ENCODE results near the gene LUZP1.

The LUZP1 gene

DNA sequence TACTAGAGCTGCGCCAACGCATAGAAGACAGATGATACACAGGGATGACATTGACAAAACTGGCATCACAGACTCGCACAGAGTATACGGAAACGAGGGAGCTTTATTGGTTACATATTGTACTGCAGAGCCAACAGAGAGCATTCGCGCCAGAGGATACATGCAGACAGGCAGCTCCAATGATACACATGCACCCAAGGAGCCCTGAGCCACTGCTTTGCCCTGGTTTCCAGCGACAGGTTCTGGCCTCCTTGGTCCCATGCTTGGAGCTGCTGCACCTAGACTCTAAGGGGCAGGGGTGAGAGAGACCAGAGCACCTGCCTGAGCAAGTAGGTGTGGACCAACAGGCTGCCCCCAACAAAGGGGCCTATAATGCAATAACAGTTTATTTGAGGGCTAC, 83.8 kb downstream of the LUZP1 start:
- DNase-seq (ENCODE audit: low spot score): no peak

DNA sequence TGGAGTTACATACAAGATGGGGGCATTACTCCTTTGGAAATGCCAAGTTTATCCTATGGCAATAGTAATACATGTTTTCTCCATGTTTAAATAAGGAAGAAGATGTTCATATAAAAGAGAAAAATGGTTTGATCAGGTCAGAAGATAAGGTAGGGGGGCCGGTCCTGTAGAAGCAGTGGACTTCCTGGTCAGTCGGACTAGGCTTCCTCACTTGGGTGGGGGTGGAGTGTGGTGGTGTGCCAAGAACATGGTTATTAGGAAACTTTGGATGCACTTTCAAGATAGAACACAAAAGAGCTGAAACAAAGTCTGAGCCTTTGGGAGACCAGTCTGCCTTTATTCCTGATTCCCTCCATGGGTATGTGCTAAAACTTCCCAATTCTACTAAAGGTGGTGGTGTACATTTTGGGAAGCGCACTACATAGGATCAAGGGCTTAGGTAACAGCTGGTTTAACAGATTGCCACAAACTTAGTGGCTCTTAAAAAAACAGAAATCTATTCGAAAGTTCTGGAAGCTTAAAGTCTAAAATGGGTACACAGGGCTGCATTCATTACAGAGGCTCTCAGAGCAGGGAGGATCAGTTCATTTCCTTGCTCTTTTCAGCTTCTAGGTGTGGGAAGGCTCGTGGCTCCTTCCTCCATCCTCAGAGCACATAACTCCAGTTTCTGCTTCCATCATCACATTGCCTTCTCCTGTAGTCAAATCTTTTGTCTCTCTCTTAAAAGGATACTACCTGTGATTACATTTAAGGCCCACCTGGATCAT, 84.8 kb downstream of the LUZP1 start:
- no peak for DNase-seq (ENCODE audit: low spot score)

DNA sequence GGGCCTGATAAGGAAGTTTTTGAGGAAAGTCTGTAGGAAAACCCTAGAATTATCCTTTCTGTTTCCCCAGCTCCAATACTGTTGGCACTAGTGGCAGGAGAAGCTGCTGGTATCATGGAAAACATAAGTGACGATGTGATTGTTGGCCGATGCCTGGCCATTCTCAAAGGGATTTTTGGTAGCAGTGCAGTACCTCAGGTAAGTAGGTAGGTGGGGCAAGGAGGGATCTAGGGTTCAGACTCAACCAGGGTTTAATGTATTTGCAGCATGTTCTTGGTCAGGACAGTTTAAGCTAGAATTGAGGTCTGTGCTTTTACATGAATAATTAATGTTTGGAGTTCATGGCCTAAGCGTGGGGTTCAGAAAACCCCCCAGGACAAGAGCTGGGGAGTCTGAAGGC, 87.3 kb downstream of the LUZP1 start:
- DNase-seq (ENCODE audit: low spot score): no peak

DNA sequence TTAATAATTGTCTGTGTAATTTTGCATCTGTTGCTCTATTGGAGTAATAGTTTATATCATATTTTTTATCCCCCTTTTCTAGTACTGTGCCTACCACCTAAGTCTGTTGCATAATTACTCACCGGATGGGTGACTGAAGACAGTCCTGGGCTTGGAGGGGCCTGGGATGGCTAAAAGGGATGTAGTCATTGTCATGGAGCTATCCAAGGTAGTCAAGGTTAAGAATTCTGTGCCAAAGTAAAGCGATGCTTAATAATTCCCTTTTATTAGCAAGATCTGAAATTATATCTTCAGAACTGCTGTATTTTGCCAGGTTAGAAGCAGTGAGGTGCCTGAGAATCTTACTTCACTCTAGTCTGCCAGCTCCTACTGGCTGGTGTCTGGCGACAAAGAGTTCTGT, 87.8 kb downstream of the LUZP1 start:
- no peak for DNase-seq (ENCODE audit: low spot score)

DNA sequence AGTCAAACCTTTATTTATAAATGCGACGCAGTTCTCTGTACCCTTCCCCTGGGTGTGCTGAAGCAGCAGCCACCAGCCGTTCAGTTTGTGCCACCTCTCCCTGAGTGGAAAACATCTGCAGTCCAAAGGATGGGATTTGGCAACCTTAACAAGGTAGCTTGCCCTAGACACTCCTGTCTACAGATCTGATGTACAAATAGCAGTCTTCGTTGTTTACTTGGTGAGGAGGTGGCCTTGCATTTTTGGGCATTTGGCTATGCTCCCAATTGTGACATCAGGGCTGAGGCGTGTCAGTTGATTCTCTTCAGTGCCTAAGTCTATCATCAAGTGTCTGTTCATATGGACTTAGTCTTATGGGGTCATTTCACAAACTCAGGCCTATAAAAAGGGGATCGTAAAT, 89.6 kb downstream of the LUZP1 start:
- DNase-seq (ENCODE audit: low spot score): no peak

DNA sequence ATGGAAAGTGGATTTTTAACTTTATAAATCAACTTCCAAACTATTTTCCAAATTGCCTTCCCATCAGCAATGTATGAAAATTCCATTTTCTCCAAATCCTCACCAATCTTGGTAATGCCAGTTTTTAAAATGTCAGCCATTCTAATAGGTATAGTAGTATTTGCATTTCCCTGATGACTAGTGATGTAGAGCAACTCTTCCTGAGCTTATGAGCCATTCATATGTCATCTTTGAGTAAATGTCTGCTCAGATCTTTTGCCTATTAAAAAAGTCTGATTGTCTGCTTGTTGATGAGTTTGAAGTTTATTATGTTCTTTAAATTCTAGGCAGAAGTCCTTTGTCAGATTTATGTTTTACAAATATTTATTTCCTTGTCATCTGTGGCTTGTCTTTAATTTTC, 94.6 kb downstream of the LUZP1 start:
- no peak for DNase-seq (ENCODE audit: low spot score)

DNA sequence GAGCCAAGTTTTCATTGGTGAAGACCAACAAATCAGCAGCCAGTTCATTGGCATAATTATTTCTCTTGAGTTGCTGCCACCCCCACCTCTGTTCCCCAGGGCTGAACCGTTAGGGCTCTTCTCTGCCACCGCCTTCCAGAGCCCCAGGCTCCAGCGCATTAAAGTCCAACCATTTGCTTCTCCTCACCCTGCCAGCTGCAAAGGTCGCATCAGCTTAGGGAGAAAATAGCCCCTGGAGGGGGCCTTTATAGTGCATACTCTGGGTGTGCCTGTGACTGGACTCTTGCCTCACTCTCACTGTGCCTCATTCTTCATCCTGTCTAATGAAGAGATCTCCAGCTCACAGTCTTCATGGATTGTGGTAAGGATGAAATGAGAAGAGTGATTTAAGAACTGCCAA, 99.0 kb downstream of the LUZP1 start:
- no peak for DNase-seq (ENCODE audit: low spot score)

DNA sequence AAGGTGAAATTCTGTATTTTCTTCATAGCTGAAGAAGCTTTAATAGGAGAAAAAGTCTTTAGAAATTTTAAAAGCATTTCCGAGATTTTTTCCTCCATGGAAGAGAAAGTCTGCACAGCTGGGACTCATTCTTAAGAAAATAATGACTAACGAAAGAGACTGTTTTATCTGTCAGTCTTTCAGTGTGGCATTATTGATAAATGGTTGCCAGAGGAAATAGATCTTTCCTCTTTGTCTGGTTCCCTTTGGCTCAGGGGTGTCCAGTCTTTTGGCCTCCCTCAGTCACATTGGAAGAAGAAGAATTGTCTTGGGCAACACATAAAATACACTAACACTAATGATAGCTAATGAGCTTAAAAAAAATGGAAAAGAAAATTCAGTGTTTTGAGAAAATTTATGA, 99.5 kb downstream of the LUZP1 start:
- no peak for DNase-seq (ENCODE audit: low spot score)

DNA sequence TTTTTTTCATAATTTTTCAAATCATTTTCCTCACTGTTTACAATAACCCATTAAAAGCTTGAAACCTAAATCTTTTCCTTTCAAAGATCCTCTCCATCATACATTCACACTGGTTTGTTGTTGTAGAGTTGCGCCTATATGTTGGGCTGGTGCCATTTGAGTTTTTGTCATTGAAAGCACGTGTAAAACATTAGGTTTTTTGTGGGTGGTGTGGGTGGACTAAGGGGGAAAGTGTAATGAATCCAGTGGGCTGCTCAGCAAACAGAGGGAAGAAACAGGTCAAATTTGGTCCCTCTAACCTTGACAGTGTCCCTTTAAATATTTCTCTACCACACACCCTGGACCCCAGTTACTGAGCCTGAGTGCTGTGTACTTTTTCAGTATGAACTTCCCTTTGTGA, 102.6 kb downstream of the LUZP1 start:
- DNase-seq (ENCODE audit: low spot score): no peak

DNA sequence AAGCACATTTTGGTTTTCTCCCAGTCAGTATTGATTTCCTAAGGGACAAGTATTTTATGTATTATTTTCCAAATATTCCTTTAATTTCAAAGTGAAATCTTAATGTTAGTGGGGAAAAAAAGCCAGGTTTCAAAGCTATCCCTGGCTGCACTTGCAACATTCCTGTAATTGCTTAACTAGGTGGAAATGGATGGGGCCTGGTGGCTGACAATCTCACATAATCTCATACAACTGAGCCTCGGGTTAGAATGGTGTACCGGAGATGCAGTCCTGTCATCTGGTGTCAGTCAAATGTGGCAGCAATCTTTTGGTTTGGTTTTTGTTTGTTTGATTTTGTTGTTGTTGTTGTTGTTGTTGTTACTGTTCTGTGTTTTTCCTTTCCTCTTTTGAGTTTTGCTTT, 103.3 kb downstream of the LUZP1 start:
- DNase-seq (ENCODE audit: low spot score): no peak

- DNase-seq (ENCODE audit: low spot score): no peak
Observed at GRCh38 chr1:23062271-23062670, 106.4 kb downstream of the LUZP1 start.

DNA sequence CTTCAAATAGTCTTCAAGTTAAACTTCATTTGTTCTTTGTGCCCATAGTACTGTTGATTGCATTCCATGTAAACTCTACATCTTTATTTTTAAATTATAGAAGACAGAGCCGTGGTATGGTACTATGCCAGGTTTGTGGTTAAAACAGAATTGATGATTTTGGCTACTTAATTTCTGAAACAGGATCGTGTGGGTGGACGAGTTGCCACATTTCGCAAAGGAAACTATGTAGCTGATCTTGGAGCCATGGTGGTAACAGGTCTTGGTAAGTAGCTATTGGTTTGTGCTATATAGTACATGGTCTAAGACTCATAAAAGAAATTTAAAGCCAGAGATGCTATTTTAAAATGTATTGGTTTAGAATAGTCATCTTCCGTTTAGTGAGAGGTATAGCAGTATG, 111.4 kb downstream of the LUZP1 start:
- DNase-seq (ENCODE audit: low spot score): no peak

DNA sequence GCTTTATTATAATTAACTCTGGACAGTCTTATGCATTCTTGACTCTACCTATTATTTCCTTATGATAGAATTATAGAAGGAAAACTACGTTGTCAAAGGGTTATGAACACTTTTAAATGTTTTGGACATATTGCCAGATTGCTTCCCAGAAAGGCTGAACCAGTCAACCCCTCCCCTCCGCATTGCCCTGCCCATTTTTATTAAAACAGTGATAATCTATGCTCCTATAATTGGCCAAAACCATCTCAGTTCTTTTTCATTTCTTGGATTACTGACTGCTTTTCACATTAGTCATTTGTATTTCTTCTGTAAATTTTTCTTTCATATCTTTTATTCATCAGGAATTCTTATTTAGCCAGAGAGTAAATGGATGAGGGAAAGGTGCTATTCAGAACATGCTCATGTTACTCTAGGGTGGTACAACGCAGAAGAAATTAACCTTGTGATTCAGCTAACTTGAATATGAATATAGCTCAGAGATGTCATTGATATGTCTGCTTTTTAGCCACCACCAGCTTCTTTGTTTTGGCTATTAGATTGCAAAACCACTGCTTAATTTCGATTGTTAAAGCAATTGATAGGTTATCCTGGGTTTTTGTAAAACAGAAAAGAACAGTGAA, 117.3 kb downstream of the LUZP1 start:
- DNase-seq (ENCODE audit: low spot score): no peak

- DNase-seq (ENCODE audit: low spot score): no peak
Observed at GRCh38 chr1:23050201-23050600, 118.5 kb downstream of the LUZP1 start.

DNA sequence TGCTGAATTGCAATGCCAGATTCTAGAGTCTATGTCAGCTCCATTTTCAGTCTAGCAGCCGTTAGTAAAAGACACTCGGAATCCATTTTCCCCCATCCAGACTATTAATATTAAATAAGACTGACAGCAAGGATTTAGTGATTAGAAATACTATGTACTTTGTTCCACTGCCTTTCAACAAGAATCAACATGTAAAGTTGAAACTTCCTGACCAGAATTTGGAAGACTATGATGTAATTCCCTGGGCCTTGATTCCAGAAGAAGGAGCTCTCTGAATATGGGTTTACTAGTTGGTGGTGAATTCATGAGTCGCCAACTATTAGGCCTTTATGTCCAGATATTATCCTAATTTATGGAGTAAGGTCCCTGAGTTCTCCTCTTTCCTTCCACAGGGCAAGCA, 124.6 kb downstream of the LUZP1 start:
- no peak for DNase-seq (ENCODE audit: low spot score)

DNA sequence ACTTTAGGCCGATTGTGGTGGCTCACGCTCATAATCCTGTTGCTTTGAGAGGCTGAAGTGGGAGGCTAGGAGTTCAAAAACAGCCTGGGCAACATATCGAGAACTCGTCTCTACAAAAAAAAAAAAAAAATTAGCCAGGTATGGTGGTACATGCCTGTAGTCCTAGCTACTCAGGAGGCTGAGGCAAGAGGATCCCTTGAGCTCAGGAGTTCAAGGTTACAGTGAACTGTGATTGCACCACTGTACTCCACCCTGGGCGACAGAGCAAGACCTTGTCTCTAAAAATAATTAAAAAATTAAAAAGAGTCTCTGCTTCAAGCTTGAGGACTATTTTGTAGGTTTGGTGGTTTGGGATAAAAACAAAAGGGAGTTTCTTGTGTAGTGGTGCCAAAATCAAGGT, 128.1 kb downstream of the LUZP1 start:
- DNase-seq (ENCODE audit: low spot score): no peak

DNA sequence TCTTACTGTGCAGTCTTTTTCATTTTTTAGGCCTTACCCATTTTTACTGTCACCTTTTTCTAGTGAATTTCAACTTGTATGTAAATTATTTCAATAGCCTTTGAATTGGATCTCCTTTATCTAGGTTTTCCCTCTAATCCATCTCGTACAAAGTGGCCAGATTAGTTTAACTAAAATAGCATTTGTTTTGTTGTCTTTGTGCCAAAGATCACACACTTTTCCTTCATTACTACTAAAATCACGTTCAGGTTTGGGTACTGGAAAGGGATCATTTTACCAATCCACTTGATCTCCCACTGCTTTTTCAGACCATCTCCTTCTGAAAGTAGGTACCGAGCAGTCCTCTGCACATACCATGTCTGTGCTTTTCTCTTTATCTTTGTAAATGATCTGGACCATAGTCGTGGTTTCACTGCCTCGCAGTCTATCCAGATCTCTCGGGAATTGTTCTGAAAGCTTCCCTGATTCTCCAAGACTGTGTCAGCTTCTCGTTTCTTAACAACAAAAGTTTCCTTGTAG, 129.3 kb downstream of the LUZP1 start:
- DNase-seq (ENCODE audit: low spot score): no peak

DNA sequence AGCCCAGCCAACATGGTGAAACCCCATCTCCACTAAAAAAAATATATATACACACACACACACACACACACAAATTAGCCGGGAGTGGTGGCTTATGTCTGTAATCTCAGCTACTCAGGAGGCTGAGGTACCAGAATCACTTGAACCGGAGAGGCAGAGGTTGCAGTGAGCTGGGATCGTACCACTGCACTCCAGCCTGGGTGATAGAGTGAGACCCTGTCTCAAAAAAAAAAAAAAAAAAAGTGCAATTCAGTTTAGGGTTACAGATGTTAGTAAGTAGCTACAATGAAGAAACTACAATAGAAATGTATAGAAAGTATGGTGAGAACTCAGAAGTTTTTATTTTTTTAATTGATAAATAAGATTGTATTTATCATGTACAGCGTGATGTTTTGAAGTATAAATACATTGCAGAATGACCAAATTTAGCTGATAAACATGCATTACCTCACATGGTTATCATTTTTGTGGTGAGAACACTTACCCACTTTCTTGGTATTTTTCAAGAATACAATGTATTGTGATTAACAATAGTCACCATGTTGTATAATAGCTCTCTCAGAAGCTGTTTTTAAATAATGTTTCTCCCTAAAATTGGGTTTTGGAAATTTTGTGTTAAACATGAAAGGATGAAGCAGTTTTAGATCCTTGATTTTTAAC, 131.4 kb downstream of the LUZP1 start:
- no peak for DNase-seq (ENCODE audit: low spot score)

GRCh38 chr1:23035823-23036452, 132.7 kb downstream of the LUZP1 start:
- DNase-seq (ENCODE audit: low spot score): no peak

Measured in left forelimb (tissue), 1 donor.